Uterus (tissue), 2 donors: ENCODE results near the gene KCNN3.

Experiments used
- POLR2A ChIP-seq, 2 donors: fragments of 450-650 bp; IDR thresholded peaks; one replicate each; pipeline ENCODE4 v1.6.1; 2016; ENCODE audit warnings: antibody characterized with exemption in 2 of 2, mild to moderate bottlenecking in 1 of 2, moderate library complexity in 1 of 2
- TF ChIP-seq, protein P1 (sequence below), 4 experiments: fragments of 200-600 bp in 2 of 4; fragments of 450-650 bp in 2 of 4; sonication (generic) in 2 of 4; IDR thresholded peaks; one replicate each; pipeline ENCODE4 v1.5.1; 2016 to 2019; ENCODE audit warnings: antibody characterized with exemption in 4 of 4, mild to moderate bottlenecking in 2 of 4, moderate library complexity in 1 of 4

DNA sequence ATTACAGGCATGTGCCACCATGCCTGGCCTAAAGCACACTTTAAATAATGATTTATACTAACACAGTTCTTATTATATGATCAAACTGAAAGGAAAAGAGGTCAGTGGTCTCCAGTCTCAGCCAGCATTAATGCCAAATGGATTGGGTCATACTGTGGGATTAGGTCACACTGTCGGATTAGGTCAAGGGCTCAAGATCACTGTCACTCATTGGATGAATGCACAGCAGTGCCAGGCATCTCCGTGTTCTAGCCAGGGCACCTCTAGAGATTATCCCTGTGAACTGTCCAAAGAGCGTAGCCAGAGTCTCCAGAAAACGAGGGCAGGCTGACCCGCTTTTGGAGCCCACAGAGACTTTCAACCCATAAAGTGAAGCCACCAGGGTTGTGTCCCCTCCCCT lies 70.9 kb downstream of the KCNN3 start:
- no peak for TF ChIP-seq POLR2A (IDR thresholded peaks at IDR 0.05)
- TF ChIP-seq, protein P1, sequence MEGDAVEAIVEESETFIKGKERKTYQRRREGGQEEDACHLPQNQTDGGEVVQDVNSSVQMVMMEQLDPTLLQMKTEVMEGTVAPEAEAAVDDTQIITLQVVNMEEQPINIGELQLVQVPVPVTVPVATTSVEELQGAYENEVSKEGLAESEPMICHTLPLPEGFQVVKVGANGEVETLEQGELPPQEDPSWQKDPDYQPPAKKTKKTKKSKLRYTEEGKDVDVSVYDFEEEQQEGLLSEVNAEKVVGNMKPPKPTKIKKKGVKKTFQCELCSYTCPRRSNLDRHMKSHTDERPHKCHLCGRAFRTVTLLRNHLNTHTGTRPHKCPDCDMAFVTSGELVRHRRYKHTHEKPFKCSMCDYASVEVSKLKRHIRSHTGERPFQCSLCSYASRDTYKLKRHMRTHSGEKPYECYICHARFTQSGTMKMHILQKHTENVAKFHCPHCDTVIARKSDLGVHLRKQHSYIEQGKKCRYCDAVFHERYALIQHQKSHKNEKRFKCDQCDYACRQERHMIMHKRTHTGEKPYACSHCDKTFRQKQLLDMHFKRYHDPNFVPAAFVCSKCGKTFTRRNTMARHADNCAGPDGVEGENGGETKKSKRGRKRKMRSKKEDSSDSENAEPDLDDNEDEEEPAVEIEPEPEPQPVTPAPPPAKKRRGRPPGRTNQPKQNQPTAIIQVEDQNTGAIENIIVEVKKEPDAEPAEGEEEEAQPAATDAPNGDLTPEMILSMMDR (IDR thresholded peaks at IDR 0.05) = no peak
